ENCODE measurements around the gene COX7A2L. TPM values are rescaled to one million over a fixed set of nuclear protein-coding genes. Genes with fewer than 3 reads are reported as not detected.

The COX7A2L gene
- polyA plus RNA-seq, 1 donor (not counting 4 experiments of a cell fraction or from before 2014, with no cell fraction given): 172 TPM

DNA sequence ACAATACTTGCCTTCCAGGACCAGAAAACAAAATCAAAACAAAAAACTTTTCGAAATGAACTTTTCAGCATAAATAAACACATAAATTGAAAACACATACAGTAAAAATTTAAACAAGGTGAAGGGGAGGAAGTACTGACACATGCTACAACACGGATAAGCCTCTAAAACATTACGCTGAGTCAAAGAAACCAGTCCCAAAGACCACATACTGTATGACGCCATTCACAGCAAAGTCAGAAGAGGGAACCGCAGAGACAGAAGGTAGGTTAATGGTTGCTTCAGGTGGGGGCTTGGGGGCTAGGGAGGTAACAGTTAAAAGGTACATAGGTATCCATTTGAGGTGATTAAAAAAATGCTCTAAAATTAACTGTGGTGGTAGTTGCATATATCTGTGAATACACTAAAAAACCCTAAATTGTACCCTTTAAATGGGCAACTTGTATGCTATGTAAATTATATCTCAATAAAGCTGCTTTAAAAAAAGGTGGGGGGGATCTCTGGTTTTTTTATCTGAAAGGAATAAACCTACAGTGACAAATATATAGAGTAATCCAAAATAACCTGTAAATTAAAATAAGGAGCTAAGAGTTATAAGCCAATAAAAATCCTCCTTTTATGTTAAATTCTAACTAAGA lies 7.1 kb downstream of the COX7A2L start:
- no peak overlapping the region for H2AFZ ChIP-seq (ENCODE audit: control insufficient read depth, low read length)
- TF ChIP-seq, protein P1, sequence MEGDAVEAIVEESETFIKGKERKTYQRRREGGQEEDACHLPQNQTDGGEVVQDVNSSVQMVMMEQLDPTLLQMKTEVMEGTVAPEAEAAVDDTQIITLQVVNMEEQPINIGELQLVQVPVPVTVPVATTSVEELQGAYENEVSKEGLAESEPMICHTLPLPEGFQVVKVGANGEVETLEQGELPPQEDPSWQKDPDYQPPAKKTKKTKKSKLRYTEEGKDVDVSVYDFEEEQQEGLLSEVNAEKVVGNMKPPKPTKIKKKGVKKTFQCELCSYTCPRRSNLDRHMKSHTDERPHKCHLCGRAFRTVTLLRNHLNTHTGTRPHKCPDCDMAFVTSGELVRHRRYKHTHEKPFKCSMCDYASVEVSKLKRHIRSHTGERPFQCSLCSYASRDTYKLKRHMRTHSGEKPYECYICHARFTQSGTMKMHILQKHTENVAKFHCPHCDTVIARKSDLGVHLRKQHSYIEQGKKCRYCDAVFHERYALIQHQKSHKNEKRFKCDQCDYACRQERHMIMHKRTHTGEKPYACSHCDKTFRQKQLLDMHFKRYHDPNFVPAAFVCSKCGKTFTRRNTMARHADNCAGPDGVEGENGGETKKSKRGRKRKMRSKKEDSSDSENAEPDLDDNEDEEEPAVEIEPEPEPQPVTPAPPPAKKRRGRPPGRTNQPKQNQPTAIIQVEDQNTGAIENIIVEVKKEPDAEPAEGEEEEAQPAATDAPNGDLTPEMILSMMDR (optimal IDR thresholded peaks at IDR 0.05 in 1 of 3, IDR thresholded peaks at IDR 0.05 in 1 of 3, conservative IDR thresholded peaks at IDR 0.05 in 1 of 3; ENCODE audit: extremely low read depth in 1 of 3, insufficient read depth in 2 of 3, low read length in 3 of 3): no peak
- TF ChIP-seq EZH2 (IDR thresholded peaks at IDR 0.05; ENCODE audit: low read length): no peak
- H3K4me2 ChIP-seq (ENCODE audit: control insufficient read depth, extremely low read depth, insufficient read depth, low read depth, low read length): no peak overlapping the region
- no peak overlapping the region for H3K9ac ChIP-seq (ENCODE audit: control insufficient read depth, extremely low read depth, insufficient read depth, low read length)
- H3K9me1 ChIP-seq (ENCODE audit: control insufficient read depth, extremely low read depth, insufficient read depth, low read length): no peaks in the 10 kb centered on the region
- no peak overlapping the region for H3K4me3 ChIP-seq (ENCODE audit: control insufficient read depth in 2 of 3, extremely low read depth in 1 of 3, insufficient read depth in 2 of 3, low read depth in 1 of 3, low read length in 3 of 3)
- no peaks in the 10 kb centered on the region for H3K9me3 ChIP-seq (ENCODE audit: control insufficient read depth, low read depth, low read length)
- H3K36me3 ChIP-seq (ENCODE audit: control insufficient read depth in 2 of 2, extremely low read depth in 1 of 2, insufficient read depth in 2 of 2, low read length in 2 of 2): peaks cover 9 to 18% of the 10 kb centered on the region in 2 experiments
- no peak overlapping the region for H3K27ac ChIP-seq (ENCODE audit: control insufficient read depth, insufficient read depth, low read length)
- DNase-seq (ENCODE audit: low read depth, low spot score) (no peak), FAIRE-seq (no peak)
- H4K20me1 ChIP-seq (ENCODE audit: control insufficient read depth, extremely low read depth, insufficient read depth, low read length): no peaks in the 10 kb centered on the region
- H3K79me2 ChIP-seq (ENCODE audit: control insufficient read depth, insufficient read depth, low read length): peaks cover 79% of the 10 kb centered on the region
- H3K4me1 ChIP-seq (ENCODE audit: control insufficient read depth, extremely low read depth, insufficient read depth, low read length): peaks cover 1% of the 10 kb centered on the region
- dilution Hi-C loops (cut with MboI; ENCODE audit: extremely low pct_ligation_motif_present, low sequenced_read_pairs): no loop called here
- no peaks in the 10 kb centered on the region for H3K27me3 ChIP-seq (ENCODE audit: control insufficient read depth, extremely low read depth, insufficient read depth, low read length)

DNA sequence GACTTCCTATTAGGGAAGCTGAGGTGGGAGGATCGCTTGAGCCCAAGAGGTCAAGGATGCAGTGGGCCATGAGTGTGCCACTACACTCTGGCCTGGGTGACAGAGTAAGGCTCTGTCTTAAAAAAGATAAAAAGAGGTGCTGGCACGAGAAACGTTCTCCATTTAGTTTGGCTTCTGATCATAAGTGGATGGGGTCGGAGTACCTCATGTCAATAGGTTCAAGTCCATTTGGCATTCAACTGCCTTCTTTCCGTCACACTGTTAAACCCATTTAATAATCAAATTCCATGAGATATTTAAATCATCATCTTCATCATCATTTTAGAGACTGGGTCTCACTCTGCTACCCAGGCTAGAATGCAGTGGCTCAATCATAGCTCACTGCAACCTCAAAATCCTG lies 9.2 kb downstream of the COX7A2L start:
- no peak overlapping the region for H3K9ac ChIP-seq (ENCODE audit: control insufficient read depth, extremely low read depth, insufficient read depth, low read length)
- no peaks in the 10 kb centered on the region for H3K9me3 ChIP-seq (ENCODE audit: control insufficient read depth, low read depth, low read length)
- dilution Hi-C loops (cut with MboI; ENCODE audit: extremely low pct_ligation_motif_present, low sequenced_read_pairs): no loop called here
- peaks cover 73% of the 10 kb centered on the region for H3K79me2 ChIP-seq (ENCODE audit: control insufficient read depth, insufficient read depth, low read length)
- H3K4me2 ChIP-seq (ENCODE audit: control insufficient read depth, extremely low read depth, insufficient read depth, low read depth, low read length): no peak overlapping the region
- H3K4me1 ChIP-seq (ENCODE audit: control insufficient read depth, extremely low read depth, insufficient read depth, low read length): no peaks in the 10 kb centered on the region
- no peaks in the 10 kb centered on the region for H4K20me1 ChIP-seq (ENCODE audit: control insufficient read depth, extremely low read depth, insufficient read depth, low read length)
- H2AFZ ChIP-seq (ENCODE audit: control insufficient read depth, low read length): no peak overlapping the region
- no peak for FAIRE-seq
- no peaks in the 10 kb centered on the region for H3K9me1 ChIP-seq (ENCODE audit: control insufficient read depth, extremely low read depth, insufficient read depth, low read length)
- TF ChIP-seq, protein P1 (optimal IDR thresholded peaks at IDR 0.05 in 1 of 3, IDR thresholded peaks at IDR 0.05 in 1 of 3, conservative IDR thresholded peaks at IDR 0.05 in 1 of 3; ENCODE audit: extremely low read depth in 1 of 3, insufficient read depth in 2 of 3, low read length in 3 of 3): no peak
- TF ChIP-seq EZH2 (IDR thresholded peaks at IDR 0.05; ENCODE audit: low read length): no peak
- no peak for DNase-seq (ENCODE audit: low read depth, low spot score)
- H3K36me3 ChIP-seq (ENCODE audit: control insufficient read depth in 2 of 2, extremely low read depth in 1 of 2, insufficient read depth in 2 of 2, low read length in 2 of 2): peaks cover 9 to 20% of the 10 kb centered on the region in 2 experiments
- no peak overlapping the region for H3K27ac ChIP-seq (ENCODE audit: control insufficient read depth, insufficient read depth, low read length)
- H3K4me3 ChIP-seq (ENCODE audit: control insufficient read depth in 2 of 3, extremely low read depth in 1 of 3, insufficient read depth in 2 of 3, low read depth in 1 of 3, low read length in 3 of 3): no peak overlapping the region
- no peaks in the 10 kb centered on the region for H3K27me3 ChIP-seq (ENCODE audit: control insufficient read depth, extremely low read depth, insufficient read depth, low read length)

Measured in keratinocyte (primary cell).